ENCODE results near the gene CFAP54.

The CFAP54 gene

GRCh38 chr12:96883571-96883970, 394.2 kb downstream of the CFAP54 start:
- Histone ChIP-seq H3K23ac (ENCODE audit: low read length) (no peak overlapping the region), H2BK12ac (ENCODE audit: low read length) (no peak overlapping the region), H4K8ac (ENCODE audit: low read depth, low read length) (no peak overlapping the region), H2BK5ac (ENCODE audit: low read depth, low read length, poor library complexity) (no peak overlapping the region), H3K4ac (ENCODE audit: low read depth, low read length) (no peak overlapping the region), H3K9me3 (ENCODE audit: insufficient read depth, low read depth, low read length) (no peaks in the 10 kb centered on the region), H3K9ac (ENCODE audit: low read length) (no peak overlapping the region), H3K79me1 (ENCODE audit: low read length) (peaks cover 2% of the 10 kb centered on the region), H2BK120ac (ENCODE audit: insufficient read depth, low read length, poor library complexity) (no peak overlapping the region), H3K79me2 (ENCODE audit: control insufficient read depth, insufficient read depth, low read length, poor library complexity) (no peaks in the 10 kb centered on the region), H3K18ac (ENCODE audit: low read length) (no peak overlapping the region), H3K4me3 (ENCODE audit: low read depth, low read length) (no peak overlapping the region), H3K14ac (ENCODE audit: low read length) (no peak overlapping the region), H3K36me3 (ENCODE audit: control insufficient read depth in 1 of 2, insufficient read depth in 2 of 2, low read length in 2 of 2) (no peaks in the 10 kb centered on the region), H3K27ac (ENCODE audit: low read depth, low read length) (no peak overlapping the region), H3K4me1 (ENCODE audit: control insufficient read depth in 1 of 2, insufficient read depth in 2 of 2, low read length in 2 of 2) (peaks cover 8 to 12% of the 10 kb centered on the region in 2 experiments), H3K4me2 (ENCODE audit: low read length) (no peak overlapping the region), H3K27me3 (ENCODE audit: insufficient read depth, low read length) (no peaks in the 10 kb centered on the region), H4K12ac (ENCODE audit: low read depth, low read length) (no peak overlapping the region), H2AFZ (ENCODE audit: insufficient read depth, low read length, poor library complexity) (no peak overlapping the region), H4K91ac (ENCODE audit: low read depth, low read length) (no peak overlapping the region), H2AK5ac (ENCODE audit: low read length) (no peak overlapping the region)
- WGBS (ENCODE audit: extremely low coverage, insufficient coverage, insufficient read length), result no CpG with 5 or more reads among the region's 4 CpGs
- no peak for DNase-seq

- Histone ChIP-seq H2AK5ac (ENCODE audit: low read length) (no peak overlapping the region), H3K23ac (ENCODE audit: low read length) (no peak overlapping the region), H2BK5ac (ENCODE audit: low read depth, low read length, poor library complexity) (peak overlapping the region; percentile 44), H3K9me3 (ENCODE audit: insufficient read depth, low read depth, low read length) (no peaks in the 10 kb centered on the region), H3K36me3 (ENCODE audit: control insufficient read depth in 1 of 2, insufficient read depth in 2 of 2, low read length in 2 of 2) (no peaks in the 10 kb centered on the region), H3K27ac (ENCODE audit: low read depth, low read length) (peak overlapping the region; percentile 89), H2BK12ac (ENCODE audit: low read length) (peak overlapping the region; percentile 54), H3K14ac (ENCODE audit: low read length) (no peak overlapping the region), H2AFZ (ENCODE audit: insufficient read depth, low read length, poor library complexity) (no peak overlapping the region), H4K12ac (ENCODE audit: low read depth, low read length) (no peak overlapping the region), H3K9ac (ENCODE audit: low read length) (no peak overlapping the region), H4K91ac (ENCODE audit: low read depth, low read length) (no peak overlapping the region), H3K18ac (ENCODE audit: low read length) (no peak overlapping the region), H3K4me1 (ENCODE audit: control insufficient read depth in 1 of 2, insufficient read depth in 2 of 2, low read length in 2 of 2) (peaks cover 14 to 18% of the 10 kb centered on the region in 2 experiments), H3K79me1 (ENCODE audit: low read length) (peaks cover 5% of the 10 kb centered on the region), H3K4me2 (ENCODE audit: low read length) (peak overlapping the region; percentile 26), H4K8ac (ENCODE audit: low read depth, low read length) (no peak overlapping the region), H3K79me2 (ENCODE audit: control insufficient read depth, insufficient read depth, low read length, poor library complexity) (no peaks in the 10 kb centered on the region), H3K4ac (ENCODE audit: low read depth, low read length) (no peak overlapping the region), H2BK120ac (ENCODE audit: insufficient read depth, low read length, poor library complexity) (no peak overlapping the region), H3K4me3 (ENCODE audit: low read depth, low read length) (no peak overlapping the region), H3K27me3 (ENCODE audit: insufficient read depth, low read length) (no peaks in the 10 kb centered on the region)
- no CpG with 5 or more reads among the region's 4 CpGs for WGBS (ENCODE audit: extremely low coverage, insufficient coverage, insufficient read length)
- no peak for DNase-seq
Measured at GRCh38 chr12:96886998-96887677, 397.8 kb downstream of the CFAP54 start.

- H3K79me1 ChIP-seq (ENCODE audit: low read length), result peaks cover 5% of the 10 kb centered on the region
- H3K27ac ChIP-seq (ENCODE audit: low read depth, low read length), result no peak overlapping the region
- no peak overlapping the region for H3K4ac ChIP-seq (ENCODE audit: low read depth, low read length)
- H3K14ac ChIP-seq (ENCODE audit: low read length), result no peak overlapping the region
- H3K9me3 ChIP-seq (ENCODE audit: insufficient read depth, low read depth, low read length), result peaks cover 2% of the 10 kb centered on the region
- H4K91ac ChIP-seq (ENCODE audit: low read depth, low read length), result no peak overlapping the region
- no peak overlapping the region for H3K18ac ChIP-seq (ENCODE audit: low read length)
- no CpG with 5 or more reads among the region's 5 CpGs for WGBS (ENCODE audit: extremely low coverage, insufficient coverage, insufficient read length)
- H2AK5ac ChIP-seq (ENCODE audit: low read length), result no peak overlapping the region
- no peak overlapping the region for H4K12ac ChIP-seq (ENCODE audit: low read depth, low read length)
- DNase-seq, result peak in 1 of 2 donors; percentile 36
- H3K4me1 ChIP-seq (ENCODE audit: control insufficient read depth in 1 of 2, insufficient read depth in 2 of 2, low read length in 2 of 2), result peaks cover 14 to 18% of the 10 kb centered on the region in 2 experiments
- H2AFZ ChIP-seq (ENCODE audit: insufficient read depth, low read length, poor library complexity), result no peak overlapping the region
- H2BK120ac ChIP-seq (ENCODE audit: insufficient read depth, low read length, poor library complexity), result no peak overlapping the region
- H3K36me3 ChIP-seq (ENCODE audit: control insufficient read depth in 1 of 2, insufficient read depth in 2 of 2, low read length in 2 of 2), result peaks cover 0 to 2% of the 10 kb centered on the region in 2 experiments
- no peaks in the 10 kb centered on the region for H3K79me2 ChIP-seq (ENCODE audit: control insufficient read depth, insufficient read depth, low read length, poor library complexity)
- H3K9ac ChIP-seq (ENCODE audit: low read length), result no peak overlapping the region
- no peak overlapping the region for H2BK5ac ChIP-seq (ENCODE audit: low read depth, low read length, poor library complexity)
- no peak overlapping the region for H3K4me3 ChIP-seq (ENCODE audit: low read depth, low read length)
- H3K4me2 ChIP-seq (ENCODE audit: low read length), result no peak overlapping the region
- no peak overlapping the region for H4K8ac ChIP-seq (ENCODE audit: low read depth, low read length)
- no peak overlapping the region for H2BK12ac ChIP-seq (ENCODE audit: low read length)
- no peak overlapping the region for H3K23ac ChIP-seq (ENCODE audit: low read length)
- H3K27me3 ChIP-seq (ENCODE audit: insufficient read depth, low read length), result no peaks in the 10 kb centered on the region
Measured at GRCh38 chr12:96889273-96889933, 400.0 kb downstream of the CFAP54 start.

- Histone ChIP-seq H3K27me3 (ENCODE audit: insufficient read depth, low read length) (no peaks in the 10 kb centered on the region), H2AK5ac (ENCODE audit: low read length) (no peak overlapping the region), H2BK5ac (ENCODE audit: low read depth, low read length, poor library complexity) (no peak overlapping the region), H2BK120ac (ENCODE audit: insufficient read depth, low read length, poor library complexity) (peak overlapping the region; percentile 83), H3K9ac (ENCODE audit: low read length) (no peak overlapping the region), H3K79me1 (ENCODE audit: low read length) (peaks cover 5% of the 10 kb centered on the region), H3K4me2 (ENCODE audit: low read length) (no peak overlapping the region), H2BK12ac (ENCODE audit: low read length) (no peak overlapping the region), H3K4ac (ENCODE audit: low read depth, low read length) (no peak overlapping the region), H3K18ac (ENCODE audit: low read length) (no peak overlapping the region), H3K14ac (ENCODE audit: low read length) (no peak overlapping the region), H2AFZ (ENCODE audit: insufficient read depth, low read length, poor library complexity) (no peak overlapping the region), H3K79me2 (ENCODE audit: control insufficient read depth, insufficient read depth, low read length, poor library complexity) (no peaks in the 10 kb centered on the region), H4K8ac (ENCODE audit: low read depth, low read length) (no peak overlapping the region), H3K4me1 (ENCODE audit: control insufficient read depth in 1 of 2, insufficient read depth in 2 of 2, low read length in 2 of 2) (peaks cover 14 to 18% of the 10 kb centered on the region in 2 experiments), H3K4me3 (ENCODE audit: low read depth, low read length) (no peak overlapping the region), H3K27ac (ENCODE audit: low read depth, low read length) (no peak overlapping the region), H4K12ac (ENCODE audit: low read depth, low read length) (no peak overlapping the region), H3K23ac (ENCODE audit: low read length) (no peak overlapping the region), H3K36me3 (ENCODE audit: control insufficient read depth in 1 of 2, insufficient read depth in 2 of 2, low read length in 2 of 2) (peaks cover 0 to 2% of the 10 kb centered on the region in 2 experiments), H4K91ac (ENCODE audit: low read depth, low read length) (no peak overlapping the region), H3K9me3 (ENCODE audit: insufficient read depth, low read depth, low read length) (peaks cover 2% of the 10 kb centered on the region)
- DNase-seq, result no peak
- no CpG with 5 or more reads among the region's 2 CpGs for WGBS (ENCODE audit: extremely low coverage, insufficient coverage, insufficient read length)
Measured at GRCh38 chr12:96890331-96890730, 401.0 kb downstream of the CFAP54 start.

Measured in trophoblast cell (in vitro differentiated cells and primary cell).